ENCODE results near the gene GLI1. TPM values are rescaled to one million over a fixed set of nuclear protein-coding genes. Genes with fewer than 3 reads are reported as not detected.

The GLI1 gene
- total and polyA plus RNA-seq, 8 donors = 1.9 to 38.3 (median 30.0) TPM

DNA sequence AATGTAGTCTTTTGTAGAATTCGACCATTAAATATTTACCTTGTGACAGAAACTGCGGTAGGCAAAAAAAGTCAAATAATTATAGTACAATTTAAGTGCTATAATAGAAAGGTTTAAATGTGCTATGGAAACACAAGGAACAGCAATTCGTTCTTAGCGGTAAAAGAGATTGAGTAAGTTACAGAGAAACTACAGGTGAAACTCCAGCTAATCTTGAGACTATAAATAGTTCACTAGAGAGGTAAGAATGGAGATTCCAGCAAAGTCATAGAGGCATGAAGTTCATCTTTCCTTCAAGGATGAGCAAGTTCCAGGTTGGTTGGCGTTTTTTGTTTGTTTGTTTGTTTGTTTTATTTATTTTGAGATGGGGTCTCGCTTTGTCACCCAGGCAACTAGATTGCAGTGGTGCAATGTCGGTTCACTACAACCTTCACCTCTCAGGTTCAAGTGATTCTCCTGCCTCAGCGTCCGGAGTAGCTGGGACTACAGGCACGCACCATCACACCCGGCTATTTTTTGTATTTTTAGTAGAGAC, 27.9 kb upstream of the GLI1 start:
- no peaks in the 10 kb centered on the region for H3K9me3 ChIP-seq
- DNase-seq (no peak), ATAC-seq (no peak)
- H3K4me1 ChIP-seq = peaks cover 0 to 19% of the 10 kb centered on the region in 2 donors
- no peaks in the 10 kb centered on the region for H3K36me3 ChIP-seq
- H3K27me3 ChIP-seq = no peaks in the 10 kb centered on the region
- TF ChIP-seq, protein P1, sequence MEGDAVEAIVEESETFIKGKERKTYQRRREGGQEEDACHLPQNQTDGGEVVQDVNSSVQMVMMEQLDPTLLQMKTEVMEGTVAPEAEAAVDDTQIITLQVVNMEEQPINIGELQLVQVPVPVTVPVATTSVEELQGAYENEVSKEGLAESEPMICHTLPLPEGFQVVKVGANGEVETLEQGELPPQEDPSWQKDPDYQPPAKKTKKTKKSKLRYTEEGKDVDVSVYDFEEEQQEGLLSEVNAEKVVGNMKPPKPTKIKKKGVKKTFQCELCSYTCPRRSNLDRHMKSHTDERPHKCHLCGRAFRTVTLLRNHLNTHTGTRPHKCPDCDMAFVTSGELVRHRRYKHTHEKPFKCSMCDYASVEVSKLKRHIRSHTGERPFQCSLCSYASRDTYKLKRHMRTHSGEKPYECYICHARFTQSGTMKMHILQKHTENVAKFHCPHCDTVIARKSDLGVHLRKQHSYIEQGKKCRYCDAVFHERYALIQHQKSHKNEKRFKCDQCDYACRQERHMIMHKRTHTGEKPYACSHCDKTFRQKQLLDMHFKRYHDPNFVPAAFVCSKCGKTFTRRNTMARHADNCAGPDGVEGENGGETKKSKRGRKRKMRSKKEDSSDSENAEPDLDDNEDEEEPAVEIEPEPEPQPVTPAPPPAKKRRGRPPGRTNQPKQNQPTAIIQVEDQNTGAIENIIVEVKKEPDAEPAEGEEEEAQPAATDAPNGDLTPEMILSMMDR (IDR thresholded peaks at IDR 0.05) = no peak
- intact Hi-C loops (cut with DNase I) = no loop called here
- peak overlapping the region; percentile 84 to 88 for H3K27ac ChIP-seq
- H3K4me3 ChIP-seq = peak overlapping the region; percentile 61 to 65

DNA sequence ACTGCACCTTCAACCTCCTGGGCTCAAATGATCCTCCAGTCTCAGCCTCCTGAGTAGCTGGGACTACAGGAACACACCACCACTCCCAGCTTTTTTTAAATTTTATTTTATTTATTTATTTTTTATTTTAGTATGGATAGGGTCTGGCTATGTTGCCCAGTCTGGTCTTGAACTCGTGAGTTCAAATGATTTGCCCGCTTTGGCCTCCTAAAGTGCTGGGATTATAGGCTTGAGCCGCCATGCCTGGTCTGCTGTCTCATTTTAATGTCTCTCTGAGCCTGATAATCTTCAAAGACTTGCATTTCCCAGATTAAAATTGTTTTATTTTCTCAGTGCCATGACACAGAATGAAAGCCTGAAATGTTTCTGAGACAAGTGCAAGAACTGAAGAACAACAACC, 26.2 kb upstream of the GLI1 start:
- Histone ChIP-seq H3K4me3 (no peak overlapping the region), H3K4me1 (peaks cover 0 to 19% of the 10 kb centered on the region in 2 donors), H3K9me3 (no peaks in the 10 kb centered on the region), H3K27ac (no peak overlapping the region), H3K27me3 (no peaks in the 10 kb centered on the region), H3K36me3 (no peaks in the 10 kb centered on the region)
- ATAC-seq (no peak), DNase-seq (no peak)
- intact Hi-C loops (cut with DNase I) = no loop called here
- TF ChIP-seq, protein P1 (IDR thresholded peaks at IDR 0.05) = no peak

DNA sequence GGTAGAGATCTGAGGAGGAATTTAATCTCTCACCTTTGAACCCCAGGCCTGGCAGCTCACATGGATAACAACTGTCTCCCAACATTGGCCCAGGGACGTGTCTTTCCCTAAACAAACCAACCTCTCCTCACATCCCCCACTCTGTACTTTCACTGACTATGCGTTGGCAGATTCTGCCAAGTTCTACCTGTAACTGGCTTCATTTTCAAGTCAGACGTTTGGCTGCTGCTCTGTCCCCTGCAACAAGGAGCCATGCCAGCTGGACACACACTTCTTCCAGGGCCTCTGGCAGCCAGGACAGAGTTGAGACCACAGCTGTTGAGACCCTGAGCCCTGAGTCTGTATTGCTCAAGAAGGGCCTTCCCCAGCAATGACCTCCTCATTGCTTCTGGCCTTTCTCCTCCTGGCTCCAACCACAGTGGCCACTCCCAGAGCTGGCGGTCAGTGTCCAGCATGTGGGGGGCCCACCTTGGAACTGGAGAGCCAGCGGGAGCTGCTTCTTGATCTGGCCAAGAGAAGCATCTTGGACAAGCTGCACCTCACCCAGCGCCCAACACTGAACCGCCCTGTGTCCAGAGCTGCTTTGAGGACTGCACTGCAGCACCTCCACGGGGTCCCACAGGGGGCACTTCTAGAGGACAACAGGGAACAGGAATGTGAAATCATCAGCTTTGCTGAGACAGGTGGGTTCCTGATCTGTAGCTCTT, 24.9 kb upstream of the GLI1 start, which contains the start of gene INHBC:
Gene INHBC (plus strand): TSS at position 268 of the 707 bp plus-strand sequence. CDS start 103 bp downstream, at position 371.
- Histone ChIP-seq H3K9me3 (no peaks in the 10 kb centered on the region), H3K4me1 (peaks cover 0 to 6% of the 10 kb centered on the region in 2 donors), H3K27me3 (no peaks in the 10 kb centered on the region), H3K27ac (no peak within 1 kb of the TSS), H3K36me3 (no peaks in the 10 kb centered on the region), H3K4me3 (no peak within 1 kb of the TSS)
- no peak for ATAC-seq
- DNase-seq = no peak
- TF ChIP-seq, protein P1 (IDR thresholded peaks at IDR 0.05) = no peak
- intact Hi-C loops (cut with DNase I) = no loop called here

DNA sequence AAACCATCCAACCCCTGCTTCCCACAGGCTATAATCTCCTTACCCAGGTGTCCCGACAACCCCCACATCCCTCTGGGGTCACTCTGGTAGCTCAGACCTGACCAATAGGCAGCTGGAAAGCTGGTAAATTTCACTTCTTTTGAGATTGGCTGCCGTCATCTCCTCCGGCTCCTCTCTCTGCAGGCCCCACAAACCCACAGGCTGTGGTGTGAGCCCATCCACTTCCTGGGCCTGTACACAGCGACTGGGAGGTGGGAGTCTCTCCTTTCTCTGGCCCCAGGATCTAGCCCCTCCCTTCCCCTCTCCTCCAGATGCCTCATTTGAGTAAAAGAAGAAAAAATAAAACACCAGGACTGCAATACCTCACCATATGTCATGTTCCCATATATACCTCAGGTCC, 24.3 kb upstream of the GLI1 start:
- TF ChIP-seq, protein P1 (IDR thresholded peaks at IDR 0.05) = no peak
- DNase-seq (no peak), ATAC-seq (no peak)
- H3K27me3 ChIP-seq = no peaks in the 10 kb centered on the region
- no peak overlapping the region for H3K4me3 ChIP-seq
- H3K9me3 ChIP-seq = no peaks in the 10 kb centered on the region
- no peak overlapping the region for H3K27ac ChIP-seq
- intact Hi-C loops (cut with DNase I) = no loop called here
- no peaks in the 10 kb centered on the region for H3K36me3 ChIP-seq
- peaks cover 0 to under 1% of the 10 kb centered on the region in 2 donors for H3K4me1 ChIP-seq

DNA sequence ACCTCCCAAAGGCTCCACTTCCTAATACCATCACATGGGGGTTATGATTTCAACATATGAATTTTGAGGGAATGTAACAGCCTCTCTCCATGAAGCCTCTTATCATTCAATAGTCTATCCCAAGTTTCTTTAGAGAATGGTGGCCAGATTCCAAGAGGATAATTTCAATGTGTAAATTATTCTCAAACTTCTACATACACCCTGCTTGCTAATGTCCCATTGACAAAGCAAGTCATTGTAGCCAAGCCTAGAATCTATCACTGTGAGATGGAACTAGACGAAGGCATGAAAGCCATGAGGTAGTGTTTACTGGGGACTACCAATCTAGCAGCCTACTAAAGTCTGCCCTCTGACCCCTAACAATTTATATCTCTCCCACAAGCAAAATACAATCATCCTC, 21.2 kb upstream of the GLI1 start:
- ATAC-seq (no peak), DNase-seq (no peak)
- Histone ChIP-seq H3K36me3 (no peaks in the 10 kb centered on the region), H3K9me3 (peaks cover 0 to 7% of the 10 kb centered on the region in 2 donors), H3K27me3 (no peaks in the 10 kb centered on the region), H3K27ac (no peak overlapping the region), H3K4me3 (no peak overlapping the region), H3K4me1 (no peaks in the 10 kb centered on the region)
- intact Hi-C loops (cut with DNase I) = no loop called here
- TF ChIP-seq, protein P1 (IDR thresholded peaks at IDR 0.05) = no peak

All from left lung (tissue), 10 donors.